DOHH2 (cell line): ENCODE measurements around the gene ODR4.

Experiments
- H3F3A ChIP-seq: fragments of 200-600 bp; sonication (generic), shearing (Covaris generic); 2 replicates; pipeline ENCODE4 v1.6.0; 2016; ENCODE audit warnings: antibody characterized with exemption, mild to moderate bottlenecking; ENCODE audit not compliant: control insufficient read depth, insufficient read depth
- H3K27ac ChIP-seq: fragments of 200-600 bp; sonication (generic); 2 replicates; pipeline ENCODE4 v1.5.1; 2014; ENCODE audit warnings: low read depth, mild to moderate bottlenecking, low read length, moderate library complexity
- H3K27me3 ChIP-seq: fragments of 200-600 bp; sonication (generic); 2 replicates; pipeline ENCODE4 v1.6.1; 2014; ENCODE audit warnings: mild to moderate bottlenecking, low read length, mixed read lengths; ENCODE audit not compliant: control insufficient read depth
- H3K36me3 ChIP-seq: fragments of 200-600 bp; sonication (generic); 2 replicates; pipeline ENCODE4 v1.6.1; 2014; ENCODE audit warnings: mild to moderate bottlenecking, low read length, moderate library complexity, mixed read lengths; ENCODE audit not compliant: control insufficient read depth
- H3K4me1 ChIP-seq: fragments of 200-600 bp; sonication (generic); 2 replicates; pipeline ENCODE4 v1.6.1; 2014; ENCODE audit warnings: mild to moderate bottlenecking, low read length, mixed read lengths; ENCODE audit not compliant: control insufficient read depth
- H3K4me2 ChIP-seq: fragments of 200-600 bp; sonication (generic); 2 replicates; pipeline ENCODE4 v1.6.0; 2014; ENCODE audit warnings: mild to moderate bottlenecking, low read length, moderate library complexity
- H3K4me3 ChIP-seq: fragments of 200-600 bp; sonication (generic); 2 replicates; pipeline ENCODE4 v1.5.1; 2014; ENCODE audit warnings: mild to moderate bottlenecking, low read length, mixed read lengths
- H3K79me2 ChIP-seq: fragments of 200-600 bp; sonication (generic); 2 replicates; pipeline ENCODE4 v1.6.1; 2014; ENCODE audit warnings: mild to moderate bottlenecking, low read length, mixed read lengths; ENCODE audit not compliant: control insufficient read depth
- H3K9me2 ChIP-seq: fragments of 200-600 bp; sonication (generic); replicated peaks from 2 replicates; pipeline ENCODE4 v1.6.1; 2014; ENCODE audit warnings: mild to moderate bottlenecking, low read length, mixed read lengths; ENCODE audit not compliant: control insufficient read depth
- H3K9me3 ChIP-seq: fragments of 200-600 bp; sonication (generic); 2 replicates; pipeline ENCODE4 v1.6.1; 2014; ENCODE audit warnings: antibody characterized with exemption, low read length, mixed read lengths; ENCODE audit not compliant: control insufficient read depth, insufficient read depth
- H4K20me1 ChIP-seq: fragments of 200-600 bp; sonication (generic); 2 replicates; pipeline ENCODE4 v1.6.0; 2014; ENCODE audit warnings: low read depth, mild to moderate bottlenecking, antibody characterized with exemption, low read length, moderate library complexity; ENCODE audit not compliant: control insufficient read depth, insufficient read depth
- CTCF ChIP-seq: fragments of 200-600 bp; sonication (generic); IDR thresholded peaks from one replicate; pipeline ENCODE4 v1.5.1; 2014; ENCODE audit warnings: antibody characterized with exemption, mild to moderate bottlenecking, low read depth, low read length; ENCODE audit not compliant: poor library complexity, severe bottlenecking
- EZH2phosphoT487 ChIP-seq: fragments of 200-600 bp; sonication (generic); IDR thresholded peaks from 2 replicates; pipeline ENCODE4 v1.6.1; 2017; ENCODE audit warnings: borderline replicate concordance, mild to moderate bottlenecking, antibody characterized with exemption, low read length, moderate library complexity, mixed read lengths

ODR4 gene

GRCh38 chr1:186404454-186405051 lies 28.9 kb downstream of the ODR4 start:
- Histone ChIP-seq H3F3A (0 out of 2 replicates have a peak, but pooled peaks cover 4% of the 10 kb centered on the region), H3K4me3 (no peak overlapping the region), H3K4me2 (no peak overlapping the region), H3K9me3 (no peaks in the 10 kb centered on the region), H3K27ac (no peak overlapping the region), H4K20me1 (no peaks in the 10 kb centered on the region), H3K9me2 (no peaks in the 10 kb centered on the region), H3K36me3 (peaks cover 49% of the 10 kb centered on the region), H3K4me1 (peaks cover 4% of the 10 kb centered on the region), H3K79me2 (no peaks in the 10 kb centered on the region), H3K27me3 (no peaks in the 10 kb centered on the region)
- TF ChIP-seq CTCF: peak; percentile 78
- no peak for TF ChIP-seq EZH2phosphoT487

- 0 out of 2 replicates have a peak, but pooled peaks cover under 1% of the 10 kb centered on the region for H3F3A ChIP-seq
- no peaks in the 10 kb centered on the region for H3K27me3 ChIP-seq
- TF ChIP-seq CTCF: no peak
- no peak for TF ChIP-seq EZH2phosphoT487
- peaks cover 55% of the 10 kb centered on the region for H3K36me3 ChIP-seq
- H4K20me1 ChIP-seq: no peaks in the 10 kb centered on the region
- no peaks in the 10 kb centered on the region for H3K79me2 ChIP-seq
- H3K4me2 ChIP-seq: no peak overlapping the region
- no peaks in the 10 kb centered on the region for H3K9me2 ChIP-seq
- H3K27ac ChIP-seq: no peak overlapping the region
- H3K9me3 ChIP-seq: no peaks in the 10 kb centered on the region
- H3K4me3 ChIP-seq: no peak overlapping the region
- H3K4me1 ChIP-seq: peaks cover 4% of the 10 kb centered on the region
Observed at GRCh38 chr1:186409091-186409490, 33.5 kb downstream of the ODR4 start.

GRCh38 chr1:186413319-186413718 lies 37.7 kb downstream of the ODR4 start:
- Histone ChIP-seq H3K9me2 (no peaks in the 10 kb centered on the region), H3K4me3 (no peak overlapping the region), H3F3A (no peaks in the 10 kb centered on the region), H3K9me3 (no peaks in the 10 kb centered on the region), H3K36me3 (peaks cover 28% of the 10 kb centered on the region), H3K27ac (no peak overlapping the region), H3K4me1 (no peaks in the 10 kb centered on the region), H4K20me1 (no peaks in the 10 kb centered on the region), H3K79me2 (no peaks in the 10 kb centered on the region), H3K27me3 (no peaks in the 10 kb centered on the region), H3K4me2 (no peak overlapping the region)
- TF ChIP-seq EZH2phosphoT487 (no peak), CTCF (no peak)
